ENCODE data around the gene PRSS48. TPM values are rescaled to one million over a fixed set of nuclear protein-coding genes. Genes with fewer than 3 reads are reported as not detected.

PRSS48 gene
- total and polyA plus RNA-seq, 2 of the 4 experiments (the other 2 are of a cell fraction) = not detected

DNA sequence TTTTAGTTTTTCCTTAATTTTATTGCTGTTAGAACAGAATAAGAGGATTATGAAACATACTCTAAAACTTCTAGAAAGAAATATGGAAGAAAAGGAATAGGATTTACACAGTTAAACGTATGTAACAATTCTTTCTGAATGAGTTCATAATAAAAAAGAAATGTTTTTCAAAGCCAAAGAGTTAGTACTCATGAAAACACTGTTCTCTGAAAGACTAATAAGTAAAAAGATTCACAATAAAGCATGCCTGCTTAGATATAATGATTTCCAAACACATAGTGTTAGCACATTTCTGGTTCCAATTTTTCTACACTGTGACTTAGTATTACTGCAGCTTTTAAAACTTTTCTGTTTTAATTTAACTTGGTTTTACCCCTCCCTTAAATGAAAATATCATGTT lies 49.8 kb upstream of the PRSS48 start (continued):
- TF ChIP-seq, protein P1, sequence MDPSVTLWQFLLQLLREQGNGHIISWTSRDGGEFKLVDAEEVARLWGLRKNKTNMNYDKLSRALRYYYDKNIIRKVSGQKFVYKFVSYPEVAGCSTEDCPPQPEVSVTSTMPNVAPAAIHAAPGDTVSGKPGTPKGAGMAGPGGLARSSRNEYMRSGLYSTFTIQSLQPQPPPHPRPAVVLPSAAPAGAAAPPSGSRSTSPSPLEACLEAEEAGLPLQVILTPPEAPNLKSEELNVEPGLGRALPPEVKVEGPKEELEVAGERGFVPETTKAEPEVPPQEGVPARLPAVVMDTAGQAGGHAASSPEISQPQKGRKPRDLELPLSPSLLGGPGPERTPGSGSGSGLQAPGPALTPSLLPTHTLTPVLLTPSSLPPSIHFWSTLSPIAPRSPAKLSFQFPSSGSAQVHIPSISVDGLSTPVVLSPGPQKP (IDR thresholded peaks at IDR 0.05; ENCODE audit: borderline replicate concordance, low read depth, low read length) = no peak
- no peak for TF ChIP-seq FOS (IDR thresholded peaks at IDR 0.05; ENCODE audit: low read depth, low read length)

DNA sequence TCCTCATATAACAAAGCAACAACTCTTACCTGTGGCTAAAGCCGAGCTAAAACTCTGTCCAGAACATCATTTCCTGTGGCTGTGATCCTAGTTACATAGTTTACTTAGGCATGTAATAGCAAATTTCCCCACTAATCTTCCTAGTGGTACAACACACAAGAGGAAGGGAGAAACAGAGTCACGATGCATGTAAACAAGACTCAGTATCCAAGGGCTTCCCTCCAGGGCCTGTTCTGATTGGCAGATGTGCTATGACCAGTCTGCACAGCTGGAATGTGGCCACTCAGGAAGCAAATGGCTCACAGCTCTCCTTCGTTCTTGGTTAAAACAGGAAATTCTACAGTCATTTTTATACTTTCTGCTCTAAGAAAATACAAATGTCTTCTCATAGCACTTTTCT lies 49.2 kb upstream of the PRSS48 start:
- Histone ChIP-seq H3K4ac (ENCODE audit: low read depth, low read length) (peak overlapping the region; percentile 42), H3K56ac (ENCODE audit: extremely low read depth, insufficient read depth, low read length) (no peak overlapping the region), H2BK20ac (ENCODE audit: low read depth, low read length) (peak overlapping the region; percentile 40), H3K9me1 (ENCODE audit: insufficient read depth, low read length) (no peaks in the 10 kb centered on the region), H2BK5ac (ENCODE audit: low read depth, low read length, poor library complexity, severe bottlenecking) (peak overlapping the region; percentile 56), H4K8ac (ENCODE audit: low read depth in 2 of 2, low read length in 2 of 2) (peak overlapping the region in 1 of 2 experiments; percentile 56; a peak in 2 of 4 replicates), H3K9me3 (ENCODE audit: control insufficient read depth, insufficient read depth, low read length) (no peaks in the 10 kb centered on the region), H4K91ac (ENCODE audit: insufficient read depth, low read depth, low read length) (no peak overlapping the region), H2AFZ (replicated peaks; ENCODE audit: low read length, poor library complexity) (peak overlapping the region; percentile 73), H3K4me3 (ENCODE audit: insufficient read depth, low read depth, low read length) (peak overlapping the region; percentile 20; the same call in 1 of the 2 replicates), H3K23ac (ENCODE audit: low read depth, low read length) (no peak overlapping the region), H4K5ac (ENCODE audit: low read depth, low read length) (peak overlapping the region; percentile 88), H2AK5ac (ENCODE audit: low read depth, low read length) (no peak overlapping the region), H2BK120ac (ENCODE audit: low read depth, low read length) (peak overlapping the region; percentile 9), H3K36me3 (ENCODE audit: control insufficient read depth, insufficient read depth, low read length) (no peaks in the 10 kb centered on the region; the same call in 1 of the 2 replicates), H3K27ac (ENCODE audit: insufficient read depth, low read length) (peak overlapping the region; percentile 68; the same call in 1 of the 2 replicates), H3K14ac (replicated peaks; ENCODE audit: low read depth, low read length) (no peak overlapping the region), H3K4me1 (ENCODE audit: control insufficient read depth, insufficient read depth, low read length) (peaks cover 4% of the 10 kb centered on the region), H3K79me1 (ENCODE audit: low read depth in 1 of 2, low read length in 2 of 2) (no peaks in the 10 kb centered on the region), H3K9ac (ENCODE audit: low read depth, low read length) (no peak overlapping the region), H2AK9ac (replicated peaks; ENCODE audit: low read depth, low read length, poor library complexity) (no peak overlapping the region), H4K20me1 (ENCODE audit: insufficient read depth, low read length) (no peaks in the 10 kb centered on the region), H3K4me2 (ENCODE audit: low read depth, low read length) (peak overlapping the region; percentile 91), H3K27me3 (ENCODE audit: control insufficient read depth, insufficient read depth, low read length) (no peaks in the 10 kb centered on the region), H2BK15ac (ENCODE audit: low read depth, low read length) (0 out of 3 replicates have a peak overlapping the region, but pooled peaks have one; percentile 1), H3K18ac (ENCODE audit: low read depth, low read length) (peak overlapping the region; percentile 89)
- POLR2A ChIA-PET (ENCODE audit: unreplicated experiment) = no interaction called here
- no CpG with 5 or more reads among the region's 3 CpGs for WGBS, 2 experiments (ENCODE audit: extremely low coverage in 2 of 2, insufficient read length in 1 of 2)
- no TSS peak for BruUV-seq (replicated peaks)
- DNase-seq (peak; percentile 78), ATAC-seq (ENCODE audit: low read depth) (peak; percentile 79)
- intact Hi-C loops (cut with micrococcal nuclease) = loop anchor here (2.0 kb wide), 1 partner anchor 59 kb away; no protein-coding TSS in a partner anchor
- CTCF ChIA-PET = no interaction called here
- dilution Hi-C loops (cut with HindIII; ENCODE audit: low sequenced_read_pairs, unreplicated experiment) = no loop called here
- in situ Hi-C loops (cut with MboI; ENCODE audit: low sequenced_read_pairs) = no loop called here
- TF ChIP-seq RFX5 (IDR thresholded peaks at IDR 0.05; ENCODE audit: low read depth, low read length) = no peak
- TF ChIP-seq POLR2A (IDR thresholded peaks at IDR 0.05; ENCODE audit: low read depth, low read length) = no peak
- no peak for TF ChIP-seq CEBPB (IDR thresholded peaks at IDR 0.05; ENCODE audit: low read depth, low read length)
- TF ChIP-seq, protein P2, sequence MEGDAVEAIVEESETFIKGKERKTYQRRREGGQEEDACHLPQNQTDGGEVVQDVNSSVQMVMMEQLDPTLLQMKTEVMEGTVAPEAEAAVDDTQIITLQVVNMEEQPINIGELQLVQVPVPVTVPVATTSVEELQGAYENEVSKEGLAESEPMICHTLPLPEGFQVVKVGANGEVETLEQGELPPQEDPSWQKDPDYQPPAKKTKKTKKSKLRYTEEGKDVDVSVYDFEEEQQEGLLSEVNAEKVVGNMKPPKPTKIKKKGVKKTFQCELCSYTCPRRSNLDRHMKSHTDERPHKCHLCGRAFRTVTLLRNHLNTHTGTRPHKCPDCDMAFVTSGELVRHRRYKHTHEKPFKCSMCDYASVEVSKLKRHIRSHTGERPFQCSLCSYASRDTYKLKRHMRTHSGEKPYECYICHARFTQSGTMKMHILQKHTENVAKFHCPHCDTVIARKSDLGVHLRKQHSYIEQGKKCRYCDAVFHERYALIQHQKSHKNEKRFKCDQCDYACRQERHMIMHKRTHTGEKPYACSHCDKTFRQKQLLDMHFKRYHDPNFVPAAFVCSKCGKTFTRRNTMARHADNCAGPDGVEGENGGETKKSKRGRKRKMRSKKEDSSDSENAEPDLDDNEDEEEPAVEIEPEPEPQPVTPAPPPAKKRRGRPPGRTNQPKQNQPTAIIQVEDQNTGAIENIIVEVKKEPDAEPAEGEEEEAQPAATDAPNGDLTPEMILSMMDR (conservative IDR thresholded peaks at IDR 0.05; ENCODE audit: low read depth, low read length) = no peak
- TF ChIP-seq, protein P1 (IDR thresholded peaks at IDR 0.05; ENCODE audit: borderline replicate concordance, low read depth, low read length) = no peak
- TF ChIP-seq CHD1 (IDR thresholded peaks at IDR 0.05; ENCODE audit: low read depth, low read length) = no peak
- no peak for TF ChIP-seq BHLHE40 (IDR thresholded peaks at IDR 0.05; ENCODE audit: low read depth, low read length)
- no peak for TF ChIP-seq MAFK (IDR thresholded peaks at IDR 0.05; ENCODE audit: low read depth, low read length)
- TF ChIP-seq, protein P3, sequence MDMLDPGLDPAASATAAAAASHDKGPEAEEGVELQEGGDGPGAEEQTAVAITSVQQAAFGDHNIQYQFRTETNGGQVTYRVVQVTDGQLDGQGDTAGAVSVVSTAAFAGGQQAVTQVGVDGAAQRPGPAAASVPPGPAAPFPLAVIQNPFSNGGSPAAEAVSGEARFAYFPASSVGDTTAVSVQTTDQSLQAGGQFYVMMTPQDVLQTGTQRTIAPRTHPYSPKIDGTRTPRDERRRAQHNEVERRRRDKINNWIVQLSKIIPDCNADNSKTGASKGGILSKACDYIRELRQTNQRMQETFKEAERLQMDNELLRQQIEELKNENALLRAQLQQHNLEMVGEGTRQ (IDR thresholded peaks at IDR 0.05; ENCODE audit: low read depth, low read length) = no peak
- no peak for TF ChIP-seq SMC3 (IDR thresholded peaks at IDR 0.05; ENCODE audit: low read depth, low read length)
- no peak for TF ChIP-seq MXI1 (IDR thresholded peaks at IDR 0.05; ENCODE audit: borderline replicate concordance, low read depth, low read length)

All from IMR-90 (cell line).